Measurements from ENCODE around the gene LYPLAL1.

LYPLAL1 gene

GRCh38 chr1:219147571-219148019 is 26.1 kb upstream of the LYPLAL1 start:
- no peak for DNase-seq (ENCODE audit: low read depth)
- TF ChIP-seq POLR2A (IDR thresholded peaks at IDR 0.05; ENCODE audit: extremely low read depth, insufficient read length) (no peak), MAX (IDR thresholded peaks at IDR 0.05; ENCODE audit: low read depth, low read length) (no peak), MYC (IDR thresholded peaks at IDR 0.05; ENCODE audit: low read depth, low read length) (no peak)
- TF ChIP-seq, protein P1, sequence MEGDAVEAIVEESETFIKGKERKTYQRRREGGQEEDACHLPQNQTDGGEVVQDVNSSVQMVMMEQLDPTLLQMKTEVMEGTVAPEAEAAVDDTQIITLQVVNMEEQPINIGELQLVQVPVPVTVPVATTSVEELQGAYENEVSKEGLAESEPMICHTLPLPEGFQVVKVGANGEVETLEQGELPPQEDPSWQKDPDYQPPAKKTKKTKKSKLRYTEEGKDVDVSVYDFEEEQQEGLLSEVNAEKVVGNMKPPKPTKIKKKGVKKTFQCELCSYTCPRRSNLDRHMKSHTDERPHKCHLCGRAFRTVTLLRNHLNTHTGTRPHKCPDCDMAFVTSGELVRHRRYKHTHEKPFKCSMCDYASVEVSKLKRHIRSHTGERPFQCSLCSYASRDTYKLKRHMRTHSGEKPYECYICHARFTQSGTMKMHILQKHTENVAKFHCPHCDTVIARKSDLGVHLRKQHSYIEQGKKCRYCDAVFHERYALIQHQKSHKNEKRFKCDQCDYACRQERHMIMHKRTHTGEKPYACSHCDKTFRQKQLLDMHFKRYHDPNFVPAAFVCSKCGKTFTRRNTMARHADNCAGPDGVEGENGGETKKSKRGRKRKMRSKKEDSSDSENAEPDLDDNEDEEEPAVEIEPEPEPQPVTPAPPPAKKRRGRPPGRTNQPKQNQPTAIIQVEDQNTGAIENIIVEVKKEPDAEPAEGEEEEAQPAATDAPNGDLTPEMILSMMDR (IDR thresholded peaks at IDR 0.05; ENCODE audit: low read depth, low read length): no peak
- H3K4me3 ChIP-seq (ENCODE audit: low read depth, low read length): no peak overlapping the region

GRCh38 chr1:219149009-219149577 is 24.6 kb upstream of the LYPLAL1 start:
- TF ChIP-seq POLR2A (IDR thresholded peaks at IDR 0.05; ENCODE audit: extremely low read depth, insufficient read length) (no peak), MAX (IDR thresholded peaks at IDR 0.05; ENCODE audit: low read depth, low read length) (no peak), MYC (IDR thresholded peaks at IDR 0.05; ENCODE audit: low read depth, low read length) (no peak)
- TF ChIP-seq, protein P1 (IDR thresholded peaks at IDR 0.05; ENCODE audit: low read depth, low read length): no peak
- H3K4me3 ChIP-seq (ENCODE audit: low read depth, low read length): no peak overlapping the region
- DNase-seq (ENCODE audit: low read depth): no peak

DNA sequence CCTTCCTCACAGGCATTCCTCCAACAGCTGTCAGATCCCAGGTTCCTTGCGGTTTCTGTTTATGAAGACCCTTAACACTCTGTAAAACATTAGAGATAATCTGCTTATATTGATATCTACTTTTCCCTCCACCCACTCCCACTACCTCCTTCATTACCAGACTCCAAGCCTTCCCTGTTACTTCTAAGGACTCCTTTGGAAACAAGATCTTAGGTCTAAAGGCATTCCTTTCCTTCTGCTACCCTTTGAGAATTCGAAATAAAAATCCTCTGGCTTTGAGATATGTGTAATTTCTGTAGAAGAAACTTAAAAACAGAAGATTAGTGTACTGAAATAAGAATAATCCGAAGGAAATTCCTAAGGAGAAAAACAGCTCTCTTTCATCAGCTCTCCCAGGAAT is 23.7 kb upstream of the LYPLAL1 start:
- TF ChIP-seq POLR2A (IDR thresholded peaks at IDR 0.05; ENCODE audit: extremely low read depth, insufficient read length): no peak
- TF ChIP-seq MAX (IDR thresholded peaks at IDR 0.05; ENCODE audit: low read depth, low read length): no peak
- TF ChIP-seq, protein P1 (IDR thresholded peaks at IDR 0.05; ENCODE audit: low read depth, low read length): no peak
- no peak for TF ChIP-seq MYC (IDR thresholded peaks at IDR 0.05; ENCODE audit: low read depth, low read length)
- no peak for DNase-seq (ENCODE audit: low read depth)
- no peak overlapping the region for H3K4me3 ChIP-seq (ENCODE audit: low read depth, low read length)

- TF ChIP-seq POLR2A (IDR thresholded peaks at IDR 0.05; ENCODE audit: extremely low read depth, insufficient read length): no peak
- no peak for TF ChIP-seq MYC (IDR thresholded peaks at IDR 0.05; ENCODE audit: low read depth, low read length)
- TF ChIP-seq, protein P1 (IDR thresholded peaks at IDR 0.05; ENCODE audit: low read depth, low read length): no peak
- TF ChIP-seq MAX (IDR thresholded peaks at IDR 0.05; ENCODE audit: low read depth, low read length): no peak
- no peak overlapping the region for H3K4me3 ChIP-seq (ENCODE audit: low read depth, low read length)
- no peak for DNase-seq (ENCODE audit: low read depth)
These were observed 22.8 kb upstream of the LYPLAL1 start for GRCh38 chr1:219150913-219151312.

- no peak overlapping the region for H3K4me3 ChIP-seq (ENCODE audit: low read depth, low read length)
- no peak for DNase-seq (ENCODE audit: low read depth)
- TF ChIP-seq POLR2A (IDR thresholded peaks at IDR 0.05; ENCODE audit: extremely low read depth, insufficient read length) (no peak), MAX (IDR thresholded peaks at IDR 0.05; ENCODE audit: low read depth, low read length) (no peak), MYC (IDR thresholded peaks at IDR 0.05; ENCODE audit: low read depth, low read length) (no peak)
- TF ChIP-seq, protein P1 (IDR thresholded peaks at IDR 0.05; ENCODE audit: low read depth, low read length): no peak
These were observed 22.2 kb upstream of the LYPLAL1 start for GRCh38 chr1:219151467-219151866.

Data from NB4 (cell line).